ENCODE measurements around the gene VIP. TPM values are rescaled to one million over a fixed set of nuclear protein-coding genes. Genes with fewer than 3 reads are reported as not detected.

The VIP gene
- total RNA-seq, 1 experiment from 2014 or later = not detected

DNA sequence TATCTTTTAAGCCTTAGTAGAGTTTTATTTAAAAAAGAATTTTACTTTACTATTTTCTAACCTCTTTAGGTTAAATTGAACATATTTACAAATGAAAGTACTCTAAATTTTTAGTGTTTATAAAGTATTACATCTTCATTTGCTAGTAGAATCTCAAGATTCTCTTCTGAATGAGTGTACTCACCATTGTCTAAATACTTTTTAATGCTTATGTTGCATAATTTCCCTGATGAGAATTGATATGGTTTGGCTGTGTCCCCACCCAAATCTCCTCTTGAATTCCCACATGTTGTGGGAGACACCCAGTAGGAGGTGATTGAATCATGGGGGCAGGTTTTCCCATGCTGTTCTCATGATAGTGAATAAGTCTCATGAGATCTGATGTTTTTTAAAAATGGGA lies 53.6 kb downstream of the VIP start:
- no peaks in the 10 kb centered on the region for H3K79me2 ChIP-seq (ENCODE audit: insufficient read depth, low read length)
- H3K9me3 ChIP-seq (ENCODE audit: control insufficient read depth in 1 of 2, insufficient read depth in 1 of 2, low read depth in 1 of 2, low read length in 2 of 2) = no peaks in the 10 kb centered on the region
- no peak overlapping the region for H3K27ac ChIP-seq (ENCODE audit: low read depth, low read length)
- CTCF ChIA-PET = no interaction called here
- no peak overlapping the region for H3K4me3 ChIP-seq (replicated peaks in 1 of 2; ENCODE audit: low read depth in 1 of 2, low read length in 2 of 2)
- no peaks in the 10 kb centered on the region; the same call in 1 of the 2 replicates for H4K20me1 ChIP-seq (ENCODE audit: insufficient read depth)
- no peak for DNase-seq (ENCODE audit: low read depth, low spot score)
- H3K27me3 ChIP-seq (ENCODE audit: insufficient read depth, low read length) = peaks cover 31% of the 10 kb centered on the region
- no peaks in the 10 kb centered on the region for H3K36me3 ChIP-seq (ENCODE audit: control insufficient read depth in 1 of 2, insufficient read depth in 2 of 2, low read length in 2 of 2)
- intact Hi-C loops (cut with micrococcal nuclease) = no loop called here
- H3K4me2 ChIP-seq (ENCODE audit: low read length) = no peak overlapping the region
- ATAC-seq = no peak
- TF ChIP-seq EGR1 (IDR thresholded peaks at IDR 0.05; ENCODE audit: low read depth) (no peak), EZH2 (IDR thresholded peaks at IDR 0.05) (no peak), ELF1 (IDR thresholded peaks at IDR 0.05; ENCODE audit: borderline replicate concordance, low read depth) (no peak), EZH2phosphoT487 (IDR thresholded peaks at IDR 0.05; ENCODE audit: borderline replicate concordance) (no peak), POLR2AphosphoS5 (IDR thresholded peaks at IDR 0.05; ENCODE audit: low read depth, low read length) (no peak), POLR2A (IDR thresholded peaks at IDR 0.05; ENCODE audit: borderline replicate concordance, extremely low read depth, insufficient read depth, insufficient read length) (no peak), CBX3 (IDR thresholded peaks at IDR 0.05; ENCODE audit: low read depth) (no peak), ZFX (IDR thresholded peaks at IDR 0.05) (no peak), SP1 (IDR thresholded peaks at IDR 0.05; ENCODE audit: low read depth) (no peak), JUND (IDR thresholded peaks at IDR 0.05) (no peak), FOSL1 (IDR thresholded peaks at IDR 0.05; ENCODE audit: low read depth) (no peak), ZNF274 (IDR thresholded peaks at IDR 0.05; ENCODE audit: low read depth, low read length) (no peak), SRF (IDR thresholded peaks at IDR 0.05; ENCODE audit: low read depth) (no peak), CEBPB (IDR thresholded peaks at IDR 0.05; ENCODE audit: low read depth) (no peak), YY1 (IDR thresholded peaks at IDR 0.05; ENCODE audit: extremely low read depth, insufficient replicate concordance, low read depth, low read length) (no peak)
- TF ChIP-seq, protein P1, sequence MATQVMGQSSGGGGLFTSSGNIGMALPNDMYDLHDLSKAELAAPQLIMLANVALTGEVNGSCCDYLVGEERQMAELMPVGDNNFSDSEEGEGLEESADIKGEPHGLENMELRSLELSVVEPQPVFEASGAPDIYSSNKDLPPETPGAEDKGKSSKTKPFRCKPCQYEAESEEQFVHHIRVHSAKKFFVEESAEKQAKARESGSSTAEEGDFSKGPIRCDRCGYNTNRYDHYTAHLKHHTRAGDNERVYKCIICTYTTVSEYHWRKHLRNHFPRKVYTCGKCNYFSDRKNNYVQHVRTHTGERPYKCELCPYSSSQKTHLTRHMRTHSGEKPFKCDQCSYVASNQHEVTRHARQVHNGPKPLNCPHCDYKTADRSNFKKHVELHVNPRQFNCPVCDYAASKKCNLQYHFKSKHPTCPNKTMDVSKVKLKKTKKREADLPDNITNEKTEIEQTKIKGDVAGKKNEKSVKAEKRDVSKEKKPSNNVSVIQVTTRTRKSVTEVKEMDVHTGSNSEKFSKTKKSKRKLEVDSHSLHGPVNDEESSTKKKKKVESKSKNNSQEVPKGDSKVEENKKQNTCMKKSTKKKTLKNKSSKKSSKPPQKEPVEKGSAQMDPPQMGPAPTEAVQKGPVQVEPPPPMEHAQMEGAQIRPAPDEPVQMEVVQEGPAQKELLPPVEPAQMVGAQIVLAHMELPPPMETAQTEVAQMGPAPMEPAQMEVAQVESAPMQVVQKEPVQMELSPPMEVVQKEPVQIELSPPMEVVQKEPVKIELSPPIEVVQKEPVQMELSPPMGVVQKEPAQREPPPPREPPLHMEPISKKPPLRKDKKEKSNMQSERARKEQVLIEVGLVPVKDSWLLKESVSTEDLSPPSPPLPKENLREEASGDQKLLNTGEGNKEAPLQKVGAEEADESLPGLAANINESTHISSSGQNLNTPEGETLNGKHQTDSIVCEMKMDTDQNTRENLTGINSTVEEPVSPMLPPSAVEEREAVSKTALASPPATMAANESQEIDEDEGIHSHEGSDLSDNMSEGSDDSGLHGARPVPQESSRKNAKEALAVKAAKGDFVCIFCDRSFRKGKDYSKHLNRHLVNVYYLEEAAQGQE (IDR thresholded peaks at IDR 0.05; ENCODE audit: low read depth) = no peak
- TF ChIP-seq, protein P2, sequence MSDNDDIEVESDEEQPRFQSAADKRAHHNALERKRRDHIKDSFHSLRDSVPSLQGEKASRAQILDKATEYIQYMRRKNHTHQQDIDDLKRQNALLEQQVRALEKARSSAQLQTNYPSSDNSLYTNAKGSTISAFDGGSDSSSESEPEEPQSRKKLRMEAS (IDR thresholded peaks at IDR 0.05) = no peak
- TF ChIP-seq, protein P3, sequence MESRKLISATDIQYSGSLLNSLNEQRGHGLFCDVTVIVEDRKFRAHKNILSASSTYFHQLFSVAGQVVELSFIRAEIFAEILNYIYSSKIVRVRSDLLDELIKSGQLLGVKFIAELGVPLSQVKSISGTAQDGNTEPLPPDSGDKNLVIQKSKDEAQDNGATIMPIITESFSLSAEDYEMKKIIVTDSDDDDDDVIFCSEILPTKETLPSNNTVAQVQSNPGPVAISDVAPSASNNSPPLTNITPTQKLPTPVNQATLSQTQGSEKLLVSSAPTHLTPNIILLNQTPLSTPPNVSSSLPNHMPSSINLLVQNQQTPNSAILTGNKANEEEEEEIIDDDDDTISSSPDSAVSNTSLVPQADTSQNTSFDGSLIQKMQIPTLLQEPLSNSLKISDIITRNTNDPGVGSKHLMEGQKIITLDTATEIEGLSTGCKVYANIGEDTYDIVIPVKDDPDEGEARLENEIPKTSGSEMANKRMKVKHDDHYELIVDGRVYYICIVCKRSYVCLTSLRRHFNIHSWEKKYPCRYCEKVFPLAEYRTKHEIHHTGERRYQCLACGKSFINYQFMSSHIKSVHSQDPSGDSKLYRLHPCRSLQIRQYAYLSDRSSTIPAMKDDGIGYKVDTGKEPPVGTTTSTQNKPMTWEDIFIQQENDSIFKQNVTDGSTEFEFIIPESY (IDR thresholded peaks at IDR 0.05; ENCODE audit: extremely low read depth, insufficient replicate concordance, low read length) = no peak
- TF ChIP-seq, protein P4, sequence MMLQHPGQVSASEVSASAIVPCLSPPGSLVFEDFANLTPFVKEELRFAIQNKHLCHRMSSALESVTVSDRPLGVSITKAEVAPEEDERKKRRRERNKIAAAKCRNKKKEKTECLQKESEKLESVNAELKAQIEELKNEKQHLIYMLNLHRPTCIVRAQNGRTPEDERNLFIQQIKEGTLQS (IDR thresholded peaks at IDR 0.05) = no peak
- TF ChIP-seq, protein P5, sequence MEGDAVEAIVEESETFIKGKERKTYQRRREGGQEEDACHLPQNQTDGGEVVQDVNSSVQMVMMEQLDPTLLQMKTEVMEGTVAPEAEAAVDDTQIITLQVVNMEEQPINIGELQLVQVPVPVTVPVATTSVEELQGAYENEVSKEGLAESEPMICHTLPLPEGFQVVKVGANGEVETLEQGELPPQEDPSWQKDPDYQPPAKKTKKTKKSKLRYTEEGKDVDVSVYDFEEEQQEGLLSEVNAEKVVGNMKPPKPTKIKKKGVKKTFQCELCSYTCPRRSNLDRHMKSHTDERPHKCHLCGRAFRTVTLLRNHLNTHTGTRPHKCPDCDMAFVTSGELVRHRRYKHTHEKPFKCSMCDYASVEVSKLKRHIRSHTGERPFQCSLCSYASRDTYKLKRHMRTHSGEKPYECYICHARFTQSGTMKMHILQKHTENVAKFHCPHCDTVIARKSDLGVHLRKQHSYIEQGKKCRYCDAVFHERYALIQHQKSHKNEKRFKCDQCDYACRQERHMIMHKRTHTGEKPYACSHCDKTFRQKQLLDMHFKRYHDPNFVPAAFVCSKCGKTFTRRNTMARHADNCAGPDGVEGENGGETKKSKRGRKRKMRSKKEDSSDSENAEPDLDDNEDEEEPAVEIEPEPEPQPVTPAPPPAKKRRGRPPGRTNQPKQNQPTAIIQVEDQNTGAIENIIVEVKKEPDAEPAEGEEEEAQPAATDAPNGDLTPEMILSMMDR (IDR thresholded peaks at IDR 0.05 in 2 of 3, conservative IDR thresholded peaks at IDR 0.05 in 1 of 3; ENCODE audit: borderline replicate concordance in 1 of 3, insufficient read depth in 1 of 3, low read depth in 2 of 3, low read length in 2 of 3) = no peak
- POLR2A ChIA-PET = no interaction called here
- RAD21 ChIA-PET (ENCODE audit: low non-redundant PET in 1 of 2, low total read pairs in 2 of 2, uncharacterized antibody in 2 of 2, unreplicated experiment in 2 of 2) = no interaction called here
- no peaks in the 10 kb centered on the region for H3K4me1 ChIP-seq (ENCODE audit: control insufficient read depth in 1 of 2, insufficient read depth in 2 of 2, low read length in 2 of 2)
- no peak overlapping the region for H2AFZ ChIP-seq (ENCODE audit: low read depth, low read length, poor library complexity, severe bottlenecking)
- no peak overlapping the region for H3K9ac ChIP-seq (ENCODE audit: low read length)
- BruUV-seq (replicated peaks) = no TSS peak
- no peaks in the 10 kb centered on the region for H3K9me2 ChIP-seq (ENCODE audit: insufficient read depth)
